Raji (cell line): ENCODE data around the gene PIGW.

Experiments
- POLR2A ChIP-seq: IDR thresholded peaks from 2 replicates; pipeline ENCODE4 v1.6.1; 2011; ENCODE audit warnings: low read depth, low read length, control low read depth; ENCODE audit not compliant: insufficient read depth

PIGW gene

DNA sequence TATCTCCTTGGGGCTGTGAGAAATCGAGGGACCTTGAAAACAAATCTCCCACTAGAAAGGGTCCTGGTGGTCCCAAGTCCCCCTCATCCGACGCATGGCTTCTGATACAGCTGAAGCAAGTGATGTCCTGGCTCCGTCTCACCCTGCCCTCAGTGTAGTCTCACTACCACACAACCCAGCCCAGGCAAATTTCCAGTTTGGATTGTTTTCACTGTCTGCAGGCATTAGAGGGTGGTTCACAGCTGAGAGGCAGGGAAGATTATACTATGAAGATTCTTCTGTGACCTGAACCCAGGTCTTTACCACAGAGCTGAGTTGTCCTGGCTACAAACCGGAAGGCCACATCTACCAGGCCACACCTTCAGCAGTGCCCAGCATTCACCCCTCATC is 30.6 kb upstream of the PIGW start:
- no peak for TF ChIP-seq POLR2A

DNA sequence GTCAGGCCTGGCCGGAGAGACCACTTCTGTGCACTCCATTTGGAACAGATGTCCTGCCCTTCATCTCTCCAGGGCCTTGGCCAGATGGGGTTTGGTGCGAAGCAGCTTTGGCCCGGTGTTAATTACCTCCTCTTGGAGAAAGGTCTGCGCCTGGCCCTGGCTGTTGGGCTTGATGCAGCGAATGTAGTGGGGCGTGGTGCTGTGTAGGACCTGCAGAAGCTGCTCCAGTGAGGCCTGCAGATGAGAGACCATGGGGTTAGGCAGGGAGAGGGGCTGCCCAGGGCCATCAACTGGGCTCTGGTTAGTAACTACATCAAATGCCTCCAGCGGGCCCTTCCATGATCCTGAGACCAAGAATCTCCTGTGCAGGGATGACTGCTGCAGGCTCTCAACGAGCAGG is 29.6 kb upstream of the PIGW start:
- no peak for TF ChIP-seq POLR2A

DNA sequence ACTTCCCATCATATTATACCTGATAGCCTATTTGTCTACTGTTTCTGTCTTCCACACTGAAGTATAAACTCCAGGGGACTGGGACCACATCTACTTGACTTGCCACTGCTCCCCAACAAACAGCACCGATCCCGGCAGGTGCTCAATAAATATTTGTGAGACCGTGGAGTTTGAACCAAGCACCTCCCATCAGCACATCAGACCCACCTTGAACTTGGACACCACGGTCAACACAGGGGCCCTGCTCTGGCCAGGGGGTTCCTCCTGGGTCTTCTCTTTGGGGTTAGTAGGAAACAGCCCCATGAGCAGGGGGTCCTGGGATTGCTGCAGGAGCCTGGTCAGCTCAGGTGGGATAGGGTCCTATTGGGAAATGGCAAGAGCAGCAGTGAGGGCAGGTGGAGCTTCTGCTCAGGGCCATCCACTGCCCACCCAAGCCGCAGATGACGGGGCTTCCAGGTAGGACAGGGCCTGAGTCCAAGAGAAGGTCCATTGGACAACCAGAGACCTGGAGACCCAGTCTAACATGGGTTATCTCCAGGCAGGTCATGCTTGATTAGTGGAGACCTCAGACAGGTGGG is 28.4 kb upstream of the PIGW start:
- TF ChIP-seq POLR2A, result no peak

DNA sequence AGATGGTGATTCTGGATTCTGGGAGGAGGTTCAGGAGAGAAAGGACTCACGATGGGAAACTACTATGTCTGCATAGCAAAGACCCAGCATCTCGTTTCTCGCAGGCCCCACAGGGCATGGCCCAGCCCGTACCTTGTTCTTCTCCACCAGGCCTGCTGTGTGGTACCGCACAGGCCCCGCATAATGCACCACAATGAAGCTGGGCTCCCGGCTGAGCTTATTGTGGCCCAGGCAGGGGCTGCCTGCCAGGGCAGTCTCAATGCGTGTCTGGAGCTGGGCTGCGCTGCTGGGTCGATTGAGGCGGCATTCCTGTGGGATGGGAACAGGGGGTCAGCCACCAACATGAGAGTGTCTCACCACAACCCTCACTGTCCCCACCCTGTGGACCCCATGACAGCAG is 28.0 kb upstream of the PIGW start:
- no peak for TF ChIP-seq POLR2A

DNA sequence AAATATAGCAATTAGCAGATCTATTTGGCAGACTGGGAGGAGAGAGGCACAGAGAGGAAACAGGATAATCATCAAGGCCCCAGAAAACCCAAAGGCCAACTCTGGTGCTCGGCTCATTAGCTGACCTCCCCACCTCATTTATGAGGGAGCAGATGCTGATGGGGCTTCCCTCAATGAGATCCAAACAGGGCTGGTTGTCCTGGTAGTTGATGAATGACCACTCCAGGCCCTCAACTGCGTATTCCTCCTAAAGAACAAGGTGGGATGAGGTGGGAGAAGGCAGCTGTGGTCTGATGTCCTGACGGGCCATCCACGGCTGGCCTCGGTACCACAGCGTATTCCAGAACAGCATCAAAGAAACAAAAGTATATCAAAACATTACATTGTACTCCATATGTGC is 27.5 kb upstream of the PIGW start:
- TF ChIP-seq POLR2A, result no peak

DNA sequence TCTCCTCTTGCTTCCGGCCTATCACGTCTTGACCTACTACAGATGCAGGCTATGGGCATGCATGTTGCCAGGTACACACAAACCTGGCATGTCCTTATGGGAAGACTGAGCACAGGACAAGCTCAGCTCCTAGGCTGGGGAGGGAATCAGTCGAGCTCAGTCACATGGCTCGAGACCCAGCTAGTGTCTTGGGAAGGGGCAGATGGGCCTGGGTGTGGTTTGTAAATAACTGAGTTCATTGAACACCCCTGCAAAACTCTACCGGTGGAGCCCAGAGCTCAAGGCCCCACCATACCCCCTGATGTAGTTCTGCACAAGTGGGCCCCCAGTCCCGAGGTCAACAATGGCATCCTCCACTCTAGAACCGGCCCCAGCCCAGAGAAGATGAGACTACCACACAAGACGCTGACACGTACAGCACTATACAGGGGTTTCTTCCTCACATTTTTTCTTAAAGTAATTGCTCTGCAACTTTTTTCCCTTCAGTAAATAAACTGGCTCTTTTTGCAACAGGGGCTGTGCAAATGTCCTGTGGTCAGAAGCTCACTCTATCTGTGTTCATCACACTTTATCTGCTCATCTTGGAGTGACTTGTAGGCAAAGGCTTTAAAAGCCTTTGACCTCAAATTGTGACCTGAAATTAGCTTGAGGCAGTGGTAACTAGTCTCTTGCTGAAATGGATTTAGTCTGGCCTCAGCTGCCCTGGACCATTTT is 25.4 kb upstream of the PIGW start:
- no peak for TF ChIP-seq POLR2A

DNA sequence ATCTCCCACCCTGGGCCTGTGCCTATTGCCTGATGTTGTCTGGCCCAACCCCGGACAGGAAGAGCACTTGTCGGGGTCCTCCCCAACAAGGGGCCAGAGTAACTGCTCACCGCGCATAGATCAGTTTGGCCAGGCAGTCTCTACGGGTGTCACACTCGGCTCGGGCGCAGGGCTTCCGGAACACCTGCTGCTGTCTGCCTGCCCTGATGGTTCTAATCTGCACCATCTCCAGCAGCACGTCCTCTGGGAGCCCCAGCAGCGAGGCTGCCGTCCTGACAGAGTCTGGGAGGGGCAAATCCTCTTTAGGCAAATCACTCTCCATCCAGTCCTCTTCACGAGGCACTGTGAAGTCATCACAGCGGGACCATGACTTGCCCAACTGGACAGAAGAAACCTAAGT is 24.2 kb upstream of the PIGW start:
- no peak for TF ChIP-seq POLR2A

DNA sequence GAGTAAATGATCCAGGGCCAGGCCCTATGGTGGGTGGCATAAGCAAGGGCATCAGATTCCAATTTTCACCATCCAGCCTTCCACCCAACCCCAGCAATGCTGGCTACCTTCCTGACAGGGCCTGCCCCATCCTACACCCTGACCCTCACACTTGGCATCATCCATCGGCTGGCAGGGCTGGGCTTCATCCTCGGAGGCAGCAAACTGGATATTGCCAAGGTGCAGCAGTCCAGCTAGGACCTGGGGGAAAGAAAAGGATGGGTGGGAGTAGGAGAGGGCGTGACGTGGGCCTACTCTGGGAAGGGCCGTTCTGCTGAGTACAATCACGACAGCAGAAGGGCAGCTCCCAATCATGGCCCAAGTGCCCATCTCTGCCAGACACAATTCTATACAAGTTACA is 23.6 kb upstream of the PIGW start:
- TF ChIP-seq POLR2A, result no peak

DNA sequence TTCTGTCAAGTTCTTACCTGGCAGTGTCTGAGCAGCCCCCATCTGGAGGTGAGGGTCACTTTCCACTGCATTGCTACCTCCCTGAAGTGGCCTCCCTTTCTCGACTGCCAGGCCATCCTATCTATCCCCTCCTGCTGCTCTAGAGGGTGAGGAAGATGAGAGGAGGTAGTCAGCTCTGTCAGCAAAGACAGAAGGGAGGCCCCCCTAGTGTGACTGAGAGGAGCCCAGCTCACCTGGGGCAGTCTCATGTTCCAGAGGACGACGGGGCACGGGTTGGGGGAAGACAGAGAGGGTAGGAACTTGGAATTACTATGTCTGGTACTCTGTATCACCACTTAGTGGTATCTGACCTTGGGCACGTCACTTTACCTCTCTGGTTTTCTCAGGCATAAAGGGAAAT is 22.1 kb upstream of the PIGW start:
- no peak for TF ChIP-seq POLR2A

DNA sequence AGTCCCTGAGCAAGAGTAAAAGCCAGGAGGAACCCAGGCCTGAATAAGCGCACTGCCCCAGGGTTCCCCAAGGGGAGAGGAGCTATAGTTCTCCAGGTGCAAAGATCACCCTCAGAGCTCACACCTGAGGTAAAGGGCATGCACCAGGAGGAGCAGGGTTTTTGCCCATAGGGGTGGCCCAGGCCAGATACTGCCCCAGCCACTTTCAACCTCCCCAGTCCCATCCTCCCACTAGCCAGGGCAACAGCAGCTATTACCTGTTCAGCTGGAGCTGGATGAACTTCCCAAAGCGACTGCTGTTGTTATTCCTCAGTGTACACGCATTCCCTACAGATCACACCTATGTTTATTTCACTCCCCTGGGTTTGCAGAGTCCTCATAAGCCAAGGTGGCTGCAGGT is 19.9 kb upstream of the PIGW start:
- TF ChIP-seq POLR2A, result no peak

DNA sequence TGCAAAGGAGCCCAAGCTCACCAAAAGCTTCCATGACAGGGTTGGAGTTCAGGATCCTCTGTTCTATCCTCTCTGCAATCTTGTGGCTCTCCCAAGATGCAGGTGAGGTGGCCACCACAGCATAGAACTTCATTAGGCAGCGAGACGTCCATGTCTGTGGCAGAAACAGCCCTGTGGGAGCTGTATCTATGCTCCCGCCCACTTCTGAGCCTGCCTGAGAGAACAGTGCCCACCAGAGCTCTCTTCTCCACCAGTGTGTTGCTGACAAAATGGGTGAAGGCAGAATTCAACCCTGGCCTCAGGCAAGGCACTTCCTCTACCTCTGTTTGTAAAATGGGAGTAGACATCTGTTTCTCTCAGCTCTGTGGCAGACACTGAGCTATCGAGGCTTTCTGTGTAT is 18.9 kb upstream of the PIGW start:
- no peak for TF ChIP-seq POLR2A

DNA sequence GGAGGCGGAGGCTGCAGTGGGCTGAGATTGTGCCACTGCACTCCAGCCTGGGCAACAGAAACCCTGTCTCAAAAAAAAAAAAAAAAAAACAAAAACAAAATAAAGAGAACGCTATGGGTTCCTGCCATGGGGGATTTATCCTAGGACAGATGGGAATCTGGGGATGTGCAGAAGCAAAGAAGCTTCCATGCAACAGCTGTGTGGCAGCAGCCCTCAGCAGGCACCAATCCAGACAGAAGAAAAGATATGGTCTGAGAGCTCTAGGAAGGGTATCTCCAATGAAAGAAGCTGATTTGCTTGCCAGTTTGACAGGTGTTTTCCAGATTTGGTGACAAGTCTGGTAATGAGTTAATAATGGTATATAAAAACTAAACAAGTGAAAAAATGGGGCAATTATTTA is 11.7 kb upstream of the PIGW start:
- TF ChIP-seq POLR2A, result no peak

DNA sequence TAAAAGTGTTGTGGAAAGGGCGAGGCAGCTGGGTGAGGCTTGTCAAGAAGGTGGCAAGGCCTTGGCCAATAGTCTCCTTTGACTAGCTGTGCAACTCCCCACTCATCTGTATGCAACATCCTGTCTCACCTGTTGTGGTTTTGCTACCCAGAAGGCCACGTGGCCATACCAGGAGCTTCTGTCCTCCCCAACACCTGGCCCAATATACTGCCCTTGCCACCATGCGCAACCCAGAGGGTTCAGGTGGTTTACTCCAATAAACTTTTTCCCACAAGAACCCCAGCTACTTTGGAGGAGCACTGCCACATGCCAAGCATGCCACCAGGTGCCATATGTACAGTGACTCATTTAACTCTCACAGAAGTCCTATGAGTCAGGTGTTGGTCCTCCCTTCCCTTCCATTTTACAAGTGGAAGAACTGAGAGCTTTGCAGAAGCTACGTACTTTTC is 10.3 kb upstream of the PIGW start:
- no peak for TF ChIP-seq POLR2A

DNA sequence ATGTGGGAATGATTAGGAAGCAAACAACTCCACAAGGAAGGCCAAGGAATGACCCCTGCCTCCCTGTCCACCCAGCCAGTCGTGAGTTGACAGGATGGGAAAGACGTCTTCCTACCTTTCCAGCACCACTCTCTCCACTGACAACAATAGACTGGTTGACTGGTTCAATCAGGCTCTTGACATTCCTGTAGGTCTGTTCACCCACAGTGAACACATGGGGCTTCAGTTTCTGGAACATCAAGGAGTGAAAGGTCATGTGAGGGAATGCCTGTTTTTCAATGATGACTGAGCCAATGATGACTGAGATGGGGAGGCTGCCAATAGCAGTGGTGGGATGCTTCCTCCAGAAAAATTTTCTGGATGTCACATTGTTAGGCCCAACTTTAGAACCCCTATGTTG is 9.7 kb upstream of the PIGW start:
- no peak for TF ChIP-seq POLR2A

DNA sequence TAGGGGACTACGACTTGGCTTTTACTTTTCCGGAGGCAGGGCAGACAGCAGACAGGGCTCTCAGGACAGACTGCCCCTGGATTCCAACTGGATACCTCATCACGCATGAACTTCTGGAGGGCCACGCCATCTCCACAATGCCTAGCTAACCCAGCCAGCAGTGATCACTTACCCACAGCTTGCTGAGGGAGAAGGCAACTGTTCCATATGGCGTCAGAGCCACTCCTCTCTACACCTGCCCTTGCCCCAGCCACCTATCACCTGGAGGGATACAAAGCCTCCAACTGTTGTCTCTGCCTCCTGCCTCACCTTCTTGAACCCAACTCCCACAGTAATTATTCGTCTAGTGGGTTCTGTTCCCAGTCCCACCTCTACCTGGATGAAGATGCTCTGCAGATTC is 8.9 kb upstream of the PIGW start:
- TF ChIP-seq POLR2A, result no peak

DNA sequence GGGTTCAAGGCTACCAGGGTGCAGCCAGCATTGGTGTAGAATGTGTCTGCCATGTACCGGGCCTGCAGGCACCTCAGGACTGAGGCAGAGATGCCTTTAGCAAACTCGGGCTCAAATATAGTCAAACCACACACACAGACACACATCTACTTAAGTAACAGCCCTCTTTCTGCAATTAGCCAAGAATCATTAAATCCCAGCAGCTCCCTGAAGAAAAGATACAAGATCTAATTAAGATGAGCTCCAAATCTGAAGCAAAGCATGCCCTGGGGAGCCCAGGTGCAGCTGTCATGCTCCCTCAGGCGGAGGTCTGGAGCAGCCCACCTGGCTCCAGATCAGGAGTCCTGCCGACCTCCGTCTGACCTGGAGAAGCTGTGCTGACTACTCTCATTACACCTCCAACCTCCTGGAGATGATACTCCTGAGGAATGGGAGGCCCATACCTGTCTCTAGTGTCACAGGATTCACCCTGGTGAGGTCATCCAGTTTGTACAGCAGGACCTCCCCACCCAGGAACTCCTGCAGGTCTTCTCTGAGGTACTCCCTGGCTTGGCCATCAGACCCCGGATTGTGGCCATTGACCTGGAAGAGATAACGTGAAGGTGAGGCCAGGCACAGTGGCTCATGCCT is 7.1 kb upstream of the PIGW start:
- no peak for TF ChIP-seq POLR2A

DNA sequence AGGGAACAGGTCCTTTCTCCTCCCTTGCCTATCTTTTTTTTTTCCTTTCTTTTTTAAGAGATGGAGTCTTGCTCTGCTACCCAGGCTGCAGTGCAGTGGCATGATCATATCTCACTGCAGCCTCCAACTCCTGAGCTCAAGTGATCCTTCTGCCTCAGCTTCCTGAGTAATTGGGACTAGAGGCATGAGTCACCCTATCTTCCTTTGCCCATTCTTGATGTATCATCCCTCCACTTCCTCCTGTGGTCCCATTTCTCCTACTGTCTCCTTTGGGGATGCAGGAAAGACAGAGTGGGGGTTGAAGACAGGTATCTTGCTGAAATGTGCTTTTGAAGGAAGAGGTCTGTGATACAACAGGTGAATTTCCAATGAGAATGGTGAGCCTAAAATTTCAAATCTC is 5.7 kb upstream of the PIGW start:
- TF ChIP-seq POLR2A, result no peak
